ENCODE results near the gene SHROOM1. TPM values are rescaled to one million over a fixed set of nuclear protein-coding genes. Genes with fewer than 3 reads are reported as not detected.

Gene SHROOM1
- total RNA-seq, 4 donors from 2014 or later: 5.8 to 10.3 (median 6.5) TPM

DNA sequence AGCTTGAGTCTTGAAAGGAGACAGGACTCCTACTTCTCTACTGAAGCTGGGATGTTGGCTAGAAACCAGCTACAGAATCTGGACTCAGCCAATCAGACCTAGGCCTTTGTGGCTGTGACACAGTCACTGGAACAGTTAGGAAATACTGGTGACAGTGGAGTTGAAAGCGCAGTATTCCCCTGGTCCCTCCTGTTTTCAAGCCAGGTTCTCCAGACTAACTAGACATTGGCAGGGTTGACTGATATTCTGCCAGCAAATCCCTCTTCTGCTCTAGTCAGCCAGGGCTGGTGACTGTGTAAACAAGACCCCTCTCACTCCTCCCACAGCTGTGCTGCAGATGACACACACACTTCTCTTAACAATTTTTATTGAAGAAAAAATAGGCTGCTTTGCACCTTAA lies 8.7 kb downstream of the SHROOM1 start:
- Histone ChIP-seq H3K27ac (peak overlapping the region in 1 of 4 donors; percentile 26), H3K4me3 (no peak overlapping the region), H3K9me3 (no peaks in the 10 kb centered on the region), H3K4me1 (peaks cover 0 to 37% (median 4%) of the 10 kb centered on the region in 3 donors), H3K27me3 (peaks cover 23% of the 10 kb centered on the region), H3K36me3 (peaks cover 0 to 21% of the 10 kb centered on the region in 2 donors)
- 88 to 89% methylated on average over 1 of the region's 1 CpG for WGBS, 2 donors (ENCODE audit: low coverage in 1 of 2)
- no peak for ATAC-seq
- TF ChIP-seq POLR2AphosphoS5 (IDR thresholded peaks at IDR 0.05): no peak
- no peak for TF ChIP-seq POLR2A (IDR thresholded peaks at IDR 0.05)
- TF ChIP-seq, protein P1, sequence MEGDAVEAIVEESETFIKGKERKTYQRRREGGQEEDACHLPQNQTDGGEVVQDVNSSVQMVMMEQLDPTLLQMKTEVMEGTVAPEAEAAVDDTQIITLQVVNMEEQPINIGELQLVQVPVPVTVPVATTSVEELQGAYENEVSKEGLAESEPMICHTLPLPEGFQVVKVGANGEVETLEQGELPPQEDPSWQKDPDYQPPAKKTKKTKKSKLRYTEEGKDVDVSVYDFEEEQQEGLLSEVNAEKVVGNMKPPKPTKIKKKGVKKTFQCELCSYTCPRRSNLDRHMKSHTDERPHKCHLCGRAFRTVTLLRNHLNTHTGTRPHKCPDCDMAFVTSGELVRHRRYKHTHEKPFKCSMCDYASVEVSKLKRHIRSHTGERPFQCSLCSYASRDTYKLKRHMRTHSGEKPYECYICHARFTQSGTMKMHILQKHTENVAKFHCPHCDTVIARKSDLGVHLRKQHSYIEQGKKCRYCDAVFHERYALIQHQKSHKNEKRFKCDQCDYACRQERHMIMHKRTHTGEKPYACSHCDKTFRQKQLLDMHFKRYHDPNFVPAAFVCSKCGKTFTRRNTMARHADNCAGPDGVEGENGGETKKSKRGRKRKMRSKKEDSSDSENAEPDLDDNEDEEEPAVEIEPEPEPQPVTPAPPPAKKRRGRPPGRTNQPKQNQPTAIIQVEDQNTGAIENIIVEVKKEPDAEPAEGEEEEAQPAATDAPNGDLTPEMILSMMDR (IDR thresholded peaks at IDR 0.05): no peak
- TF ChIP-seq EP300 (IDR thresholded peaks at IDR 0.05): no peak

DNA sequence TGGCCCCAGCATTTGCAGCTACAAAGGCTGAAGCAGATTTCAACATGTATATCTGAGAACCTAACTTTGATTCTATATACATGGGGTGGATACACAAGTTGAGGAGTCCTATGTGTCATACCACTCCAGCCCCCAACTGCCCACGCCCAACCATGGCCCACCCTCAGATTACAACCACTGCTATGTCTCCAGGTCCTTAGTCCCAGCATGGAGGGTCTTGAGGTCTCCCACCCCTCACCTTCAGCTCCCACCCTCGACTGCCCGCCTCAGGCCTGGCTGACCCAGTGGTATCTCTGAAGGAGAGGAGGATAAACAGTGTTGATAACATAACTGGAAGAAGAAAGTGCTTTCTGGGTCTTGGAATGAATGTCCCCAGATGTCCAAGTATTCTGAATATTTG lies 9.1 kb downstream of the SHROOM1 start:
- Histone ChIP-seq H3K4me3 (no peak overlapping the region), H3K4me1 (peaks cover 0 to 33% (median 4%) of the 10 kb centered on the region in 3 donors), H3K36me3 (peaks cover 0 to 17% of the 10 kb centered on the region in 2 donors), H3K9me3 (no peaks in the 10 kb centered on the region), H3K27ac (peak overlapping the region in 1 of 4 donors; percentile 26), H3K27me3 (peaks cover 23% of the 10 kb centered on the region)
- 73 to 83% methylated on average over 1 to 3 of the region's 3 CpGs for WGBS, 2 donors (ENCODE audit: low coverage in 1 of 2)
- TF ChIP-seq, protein P1 (IDR thresholded peaks at IDR 0.05): no peak
- TF ChIP-seq POLR2A (IDR thresholded peaks at IDR 0.05) (no peak), POLR2AphosphoS5 (IDR thresholded peaks at IDR 0.05) (no peak), EP300 (IDR thresholded peaks at IDR 0.05) (no peak)
- no peak for ATAC-seq

DNA sequence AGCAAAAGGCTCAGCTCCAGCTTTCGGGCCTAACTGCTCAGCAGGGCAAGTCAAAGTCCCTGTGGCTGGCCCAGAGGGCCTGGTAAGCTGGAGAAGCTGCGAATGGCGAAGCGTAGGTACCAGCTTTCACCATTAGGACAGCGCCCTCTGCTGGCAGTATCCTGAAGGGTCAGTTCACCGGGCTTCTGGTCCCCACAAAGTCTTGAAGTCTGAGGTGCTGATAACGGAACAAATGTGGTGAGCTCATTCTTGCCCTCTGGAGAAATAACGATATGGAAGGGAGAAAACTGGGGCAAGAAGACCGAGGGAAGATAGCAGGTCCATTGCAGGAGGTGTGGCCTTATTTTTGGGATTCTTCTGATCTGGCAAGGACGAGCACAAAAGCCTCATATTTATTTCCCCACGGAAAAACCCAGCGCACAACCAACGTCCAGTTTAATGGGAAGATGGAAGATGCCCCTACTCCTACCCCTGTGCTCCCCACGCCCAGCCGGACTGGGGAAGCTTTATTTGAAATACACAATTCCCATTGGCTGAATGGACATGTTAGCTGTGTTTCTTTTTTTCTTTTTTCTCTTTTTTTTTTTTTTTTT lies 10.2 kb downstream of the SHROOM1 start:
- Histone ChIP-seq H3K27ac (peak overlapping the region in 1 of 4 donors; percentile 12), H3K9me3 (no peaks in the 10 kb centered on the region), H3K4me3 (no peak overlapping the region), H3K27me3 (peaks cover 15% of the 10 kb centered on the region), H3K36me3 (peaks cover 0 to 9% of the 10 kb centered on the region in 2 donors), H3K4me1 (peaks cover 0 to 23% (median 4%) of the 10 kb centered on the region in 3 donors)
- WGBS, 2 donors (ENCODE audit: low coverage in 1 of 2): 17 to 51% methylated on average over 5 to 14 of the region's 15 CpGs
- ATAC-seq: peak; percentile 85
- no peak for TF ChIP-seq POLR2A (IDR thresholded peaks at IDR 0.05)
- TF ChIP-seq, protein P1 (IDR thresholded peaks at IDR 0.05): peak in 3 of 4 experiments; percentile 86 to 92 (median 87)

DNA sequence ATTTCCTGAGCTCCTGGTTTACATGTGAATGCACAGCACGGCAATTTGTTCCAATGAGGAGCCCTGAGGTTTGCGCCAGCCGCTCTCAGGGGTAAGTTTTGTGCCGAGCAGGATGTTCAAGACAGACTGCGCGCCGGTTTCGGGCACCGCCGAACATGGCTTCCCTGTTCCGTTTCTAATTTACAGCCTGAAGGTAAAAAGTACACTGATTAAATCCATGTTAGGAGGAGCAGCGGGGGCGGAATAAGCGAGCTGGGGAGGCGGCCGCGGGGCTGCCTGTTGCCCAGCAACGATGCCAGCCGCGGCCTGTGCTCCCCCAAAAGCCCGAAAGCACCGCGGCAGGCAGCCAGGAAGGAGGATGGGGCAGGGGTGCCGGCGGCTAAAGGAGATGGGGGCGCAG lies 11.0 kb downstream of the SHROOM1 start:
- H3K4me3 ChIP-seq: no peak overlapping the region
- H3K36me3 ChIP-seq: peaks cover 0 to 1% of the 10 kb centered on the region in 2 donors
- WGBS, 2 donors (ENCODE audit: low coverage in 1 of 2): 38 to 40% methylated on average over 11 to 17 of the region's 26 CpGs
- H3K9me3 ChIP-seq: no peaks in the 10 kb centered on the region
- no peak for ATAC-seq
- H3K27ac ChIP-seq: no peak overlapping the region
- H3K4me1 ChIP-seq: peaks cover 0 to 24% (median 4%) of the 10 kb centered on the region in 3 donors
- TF ChIP-seq POLR2AphosphoS5 (IDR thresholded peaks at IDR 0.05) (no peak), POLR2A (IDR thresholded peaks at IDR 0.05) (no peak), EP300 (IDR thresholded peaks at IDR 0.05) (no peak)
- TF ChIP-seq, protein P1 (IDR thresholded peaks at IDR 0.05): no peak
- peaks cover 16% of the 10 kb centered on the region for H3K27me3 ChIP-seq

DNA sequence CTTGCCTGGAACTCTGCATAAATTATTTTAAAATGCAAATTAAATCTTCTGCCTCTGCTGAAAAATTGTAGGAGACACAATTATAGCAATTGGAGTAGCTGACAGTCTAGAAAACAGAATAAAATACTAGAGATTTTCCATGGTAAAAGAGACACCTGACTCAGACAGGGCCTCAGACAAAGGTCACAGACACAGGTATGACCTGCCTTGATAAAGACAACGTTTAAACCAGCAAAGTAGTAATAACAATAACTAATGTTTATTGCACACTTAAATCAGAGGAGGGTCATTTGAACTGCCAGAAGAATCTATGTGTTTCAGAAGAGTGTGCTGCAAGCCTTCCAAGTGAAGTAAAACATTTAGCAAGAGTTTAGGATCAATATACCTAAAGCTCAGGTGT lies 13.4 kb downstream of the SHROOM1 start:
- 64 to 73% methylated on average over 1 of the region's 1 CpG for WGBS, 2 donors (ENCODE audit: low coverage in 1 of 2)
- Histone ChIP-seq H3K4me3 (no peak overlapping the region), H3K36me3 (no peaks in the 10 kb centered on the region), H3K4me1 (peaks cover 0 to 33% (median 9%) of the 10 kb centered on the region in 3 donors), H3K27ac (no peak overlapping the region), H3K27me3 (peaks cover 41% of the 10 kb centered on the region), H3K9me3 (no peaks in the 10 kb centered on the region)
- no peak for ATAC-seq
- no peak for TF ChIP-seq EP300 (IDR thresholded peaks at IDR 0.05)
- no peak for TF ChIP-seq POLR2A (IDR thresholded peaks at IDR 0.05)
- no peak for TF ChIP-seq POLR2AphosphoS5 (IDR thresholded peaks at IDR 0.05)
- TF ChIP-seq, protein P1 (IDR thresholded peaks at IDR 0.05): no peak
